HG03060 (cell line): ENCODE data around the gene STX7.

Experiments used
- ATAC-seq: cut with Tn5 transposase; IDR thresholded peaks from one replicate; pipeline ENCODE4 v1.9.1; 2021; ENCODE audit warnings: low read depth, moderate number of reproducible peaks; ENCODE audit not compliant: unreplicated experiment

The STX7 gene

GRCh38 chr6:132506869-132507808, 5.8 kb downstream of the STX7 start:
- no peak for ATAC-seq

- ATAC-seq: no peak
Observed at GRCh38 chr6:132506461-132506860, 6.5 kb downstream of the STX7 start.

- ATAC-seq: no peak
Observed at GRCh38 chr6:132505158-132505557, 7.8 kb downstream of the STX7 start.

GRCh38 chr6:132504757-132505156, 8.2 kb downstream of the STX7 start:
- no peak for ATAC-seq

- ATAC-seq: no peak
Observed at GRCh38 chr6:132499757-132500156, 13.2 kb downstream of the STX7 start.

GRCh38 chr6:132498638-132499037, 14.3 kb downstream of the STX7 start:
- ATAC-seq: peak; percentile 52

- ATAC-seq: no peak
Observed at GRCh38 chr6:132496519-132497180, 16.3 kb downstream of the STX7 start.

GRCh38 chr6:132495604-132496079, 17.3 kb downstream of the STX7 start:
- ATAC-seq: peak; percentile 47

GRCh38 chr6:132494954-132495353, 18.0 kb downstream of the STX7 start:
- no peak for ATAC-seq

- no peak for ATAC-seq
Observed at GRCh38 chr6:132491881-132492280, 21.0 kb downstream of the STX7 start.

GRCh38 chr6:132491303-132491702, 21.6 kb downstream of the STX7 start:
- ATAC-seq: no peak

- ATAC-seq: no peak
Observed at GRCh38 chr6:132490478-132491204, 22.3 kb downstream of the STX7 start.

GRCh38 chr6:132490024-132490423, 22.9 kb downstream of the STX7 start:
- ATAC-seq: no peak

GRCh38 chr6:132489376-132489775, 23.5 kb downstream of the STX7 start:
- no peak for ATAC-seq

GRCh38 chr6:132487762-132488161, 25.2 kb downstream of the STX7 start:
- no peak for ATAC-seq

GRCh38 chr6:132484680-132485018, 28.3 kb downstream of the STX7 start:
- ATAC-seq: no peak

- peak; percentile 34 for ATAC-seq
Observed at GRCh38 chr6:132483779-132484679, 28.9 kb downstream of the STX7 start.

- no peak for ATAC-seq
Observed at GRCh38 chr6:132482581-132482980, 30.3 kb downstream of the STX7 start.

GRCh38 chr6:132481189-132481588, 31.7 kb downstream of the STX7 start:
- no peak for ATAC-seq

- no peak for ATAC-seq
Observed at GRCh38 chr6:132479131-132479530, 33.8 kb downstream of the STX7 start.
